GM19043 (cell line): ENCODE results near the gene ZNF77.
"Not testable (repeated sequence)": the region's sequence is repeated elsewhere in the genome, so short reads cannot be mapped to it uniquely, and the experiment has no call there.

Experiments used
- ATAC-seq: cut with Tn5 transposase; IDR thresholded peaks from one replicate; pipeline ENCODE4 v1.9.1; 2021; ENCODE audit warnings: low read depth; ENCODE audit not compliant: unreplicated experiment

The ZNF77 gene

DNA sequence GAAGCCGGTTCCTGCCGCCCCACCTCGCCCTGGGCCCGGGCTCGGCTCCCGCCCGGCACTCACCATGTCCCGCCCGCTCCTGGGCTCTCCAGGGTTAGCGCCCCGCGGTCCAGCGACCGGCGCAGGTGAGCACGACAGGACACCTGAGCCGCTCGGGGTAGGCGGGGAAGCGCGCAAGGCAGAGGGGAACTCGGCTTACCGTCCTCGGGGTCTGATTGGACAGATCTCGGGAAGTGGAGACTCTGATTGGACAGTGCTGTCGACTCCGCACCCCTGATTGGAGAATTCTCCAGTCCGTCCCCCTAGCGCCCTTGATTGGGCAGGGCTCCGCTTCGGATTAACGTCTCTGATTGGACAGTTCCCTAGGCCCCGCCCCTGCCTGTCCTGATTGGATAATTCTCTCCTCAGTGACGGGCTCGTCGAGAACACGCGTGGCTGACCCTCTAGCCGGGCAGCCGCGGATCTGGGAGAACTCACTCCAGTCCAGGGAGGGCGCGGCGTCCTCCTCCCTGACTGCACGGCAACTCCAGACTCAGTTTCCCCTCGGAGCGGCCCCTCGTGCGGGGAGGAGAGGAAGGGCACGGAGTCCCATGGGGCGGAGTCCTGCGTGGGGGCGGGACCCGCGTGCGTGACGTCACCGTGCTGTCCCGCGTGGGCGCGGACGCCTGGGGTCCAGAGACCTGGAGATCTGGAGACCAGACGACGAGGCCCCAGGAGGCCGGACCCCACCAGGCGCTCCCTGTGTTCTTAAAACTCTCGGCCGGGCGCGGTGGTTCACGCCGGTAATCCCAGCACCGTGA lies at the start of gene ZNF77:
Gene ZNF77 (minus strand): TSS at position 197 of the 800 bp plus-strand sequence. CDS start 131 bp downstream, at position 66.
- peak; percentile 93 for ATAC-seq

DNA sequence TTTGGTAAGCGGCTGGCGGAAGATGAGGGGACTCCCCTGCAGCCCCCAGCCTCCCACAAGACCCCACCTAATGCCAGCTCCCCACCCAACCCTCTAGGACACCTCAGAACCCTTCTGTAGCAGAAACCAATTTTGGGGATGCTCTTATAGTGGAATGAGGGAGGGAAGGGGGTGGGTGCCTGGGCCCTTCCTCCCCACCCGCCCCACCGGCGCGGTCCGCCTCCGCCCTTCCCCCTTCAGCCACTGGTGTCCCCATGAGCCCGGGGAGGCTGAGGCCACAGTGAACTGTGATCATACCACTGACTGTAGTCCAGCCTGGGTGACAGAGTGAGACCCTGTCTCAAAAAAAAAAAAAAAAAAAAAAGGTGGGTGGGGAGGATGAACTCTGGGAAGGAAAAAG lies 48.8 kb upstream of the ZNF77 start:
- ATAC-seq, result no peak

DNA sequence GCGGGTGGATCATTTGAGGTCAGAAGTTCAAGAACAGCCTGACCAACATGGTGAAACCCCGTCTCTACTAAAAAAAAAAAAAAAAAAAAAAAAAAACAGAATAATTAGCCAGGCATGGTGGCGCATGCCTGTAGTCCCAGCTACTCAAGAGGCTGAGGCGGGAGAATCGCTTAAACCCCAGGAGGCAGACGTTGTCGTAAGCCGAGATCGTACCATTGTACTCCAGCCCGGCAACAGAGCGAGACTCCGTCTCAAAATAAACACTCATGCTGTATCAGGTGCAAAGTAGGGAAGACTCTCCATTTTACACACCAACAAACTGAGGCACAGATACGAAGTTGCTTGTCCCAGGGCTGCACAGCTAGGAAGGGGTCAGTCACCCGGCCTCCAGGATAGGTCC lies 48.2 kb upstream of the ZNF77 start:
- ATAC-seq, result no peak

DNA sequence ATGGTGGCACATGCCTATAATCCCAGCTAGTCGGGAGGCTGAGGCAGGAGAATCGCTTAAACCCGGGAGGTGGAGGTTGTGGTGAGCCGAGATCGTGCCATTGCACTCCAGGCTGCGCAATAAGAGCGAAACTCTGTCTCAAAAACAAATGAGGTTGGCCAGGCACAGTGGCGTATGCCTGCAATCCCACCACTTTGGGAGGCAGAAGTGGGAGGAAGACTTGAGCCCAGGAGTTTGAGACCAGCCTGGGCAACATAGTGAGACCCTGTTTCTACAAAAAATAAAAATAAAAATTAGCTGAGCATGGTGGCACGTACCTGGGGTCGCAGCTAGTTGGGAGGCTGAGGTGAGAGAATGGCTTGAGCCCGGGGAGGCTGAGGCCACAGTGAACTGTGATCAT lies 47.6 kb upstream of the ZNF77 start:
- ATAC-seq, result not testable (repeated sequence)

DNA sequence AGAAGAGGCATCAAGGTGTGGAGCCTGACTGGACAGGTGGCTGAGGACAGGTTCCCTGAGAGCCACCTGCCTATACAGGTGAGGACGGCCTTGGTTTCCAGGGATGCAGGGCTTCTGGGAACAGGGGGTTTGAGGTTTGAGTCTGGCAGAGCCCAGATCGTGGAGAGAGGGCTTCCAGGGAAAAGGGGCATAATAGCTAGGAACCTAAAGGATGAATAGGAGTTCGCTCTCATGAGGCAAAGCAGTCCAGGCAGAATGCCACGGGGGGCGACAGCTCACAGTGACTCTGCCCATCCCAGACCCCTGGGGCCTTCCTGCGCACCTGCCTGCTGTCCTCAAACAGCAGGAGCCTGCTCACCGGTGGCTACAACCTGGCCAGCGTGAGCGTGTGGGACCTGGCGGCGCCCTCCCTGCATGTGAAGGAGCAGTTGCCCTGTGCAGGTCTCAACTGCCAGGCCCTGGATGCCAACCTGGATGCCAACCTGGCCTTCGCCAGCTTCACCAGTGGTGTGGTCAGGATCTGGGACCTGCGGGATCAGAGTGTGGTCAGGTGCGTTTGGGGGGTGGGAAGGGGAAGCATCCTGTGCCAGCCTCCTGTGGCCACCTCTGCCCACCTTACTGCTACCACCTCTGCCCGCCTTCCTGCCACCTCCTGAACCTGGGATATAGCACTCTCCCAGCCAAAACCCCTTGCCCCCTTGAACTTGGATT lies 44.6 kb upstream of the ZNF77 start:
- ATAC-seq, result no peak

DNA sequence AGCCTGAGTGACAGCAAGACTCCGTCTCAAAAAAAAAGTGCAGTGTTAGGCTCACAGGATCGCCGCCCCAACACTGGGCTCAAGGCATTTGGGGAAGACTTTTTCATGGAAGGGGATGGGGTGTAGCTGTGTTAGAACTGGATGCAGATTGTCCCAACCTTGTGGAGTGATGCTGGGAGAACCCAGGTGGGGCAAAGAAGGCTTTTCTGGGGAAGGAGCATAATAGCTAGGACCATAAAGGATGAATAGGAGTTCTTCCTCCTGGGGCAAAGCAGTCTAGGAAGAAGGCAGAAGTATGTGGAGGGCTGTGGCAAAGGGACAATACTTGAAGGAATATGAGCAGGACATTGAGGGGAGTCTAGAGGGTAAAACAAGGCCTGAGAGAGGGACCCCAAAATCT lies 43.8 kb upstream of the ZNF77 start:
- ATAC-seq, result no peak

DNA sequence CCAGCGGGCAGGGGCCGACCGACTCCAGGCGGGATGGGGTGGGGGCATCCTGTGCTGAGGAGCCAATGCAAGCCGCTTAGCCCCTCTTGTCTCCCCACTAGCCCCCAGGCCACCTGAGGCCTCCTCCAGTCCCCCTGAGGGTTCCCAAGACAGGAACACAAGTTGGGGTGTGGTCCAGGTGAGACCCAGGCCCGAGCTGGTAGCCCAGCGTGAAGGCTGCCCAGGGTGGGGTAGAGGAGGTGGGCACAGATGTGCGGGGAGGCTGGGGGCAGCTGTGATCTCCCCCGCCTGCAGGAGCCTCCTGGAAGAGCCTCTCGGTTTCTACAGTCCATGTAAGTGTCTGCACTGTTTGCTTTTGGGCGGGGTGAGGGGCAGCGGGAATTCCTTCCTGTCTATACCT lies 43.0 kb upstream of the ZNF77 start:
- no peak for ATAC-seq

DNA sequence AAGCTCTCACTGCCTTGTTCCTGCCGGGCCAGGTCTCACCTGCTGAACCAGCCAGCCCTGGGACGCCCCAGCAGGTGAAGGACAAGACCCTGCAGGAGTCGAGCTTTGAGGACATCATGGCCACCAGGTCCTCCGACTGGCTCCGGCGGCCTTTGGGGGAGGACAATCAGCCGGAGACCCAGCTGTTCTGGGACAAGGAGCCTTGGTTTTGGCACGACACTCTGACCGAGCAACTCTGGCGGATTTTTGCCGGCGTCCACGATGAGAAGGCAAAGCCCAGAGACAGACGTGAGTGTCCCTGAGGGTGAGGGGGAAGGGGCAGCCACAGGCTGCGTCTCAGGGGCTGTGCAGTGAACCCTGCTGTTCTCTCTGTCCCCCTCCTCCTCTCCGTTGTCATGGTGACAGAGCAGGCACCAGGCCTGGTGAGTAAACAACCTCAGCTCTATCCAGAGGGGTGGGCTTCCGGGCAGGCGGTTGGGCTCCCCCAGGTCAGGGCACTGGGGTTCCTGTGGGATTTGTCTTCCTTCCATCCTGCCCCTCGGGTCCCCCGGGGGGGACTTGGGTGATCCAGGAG lies 42.3 kb upstream of the ZNF77 start:
- no peak for ATAC-seq

DNA sequence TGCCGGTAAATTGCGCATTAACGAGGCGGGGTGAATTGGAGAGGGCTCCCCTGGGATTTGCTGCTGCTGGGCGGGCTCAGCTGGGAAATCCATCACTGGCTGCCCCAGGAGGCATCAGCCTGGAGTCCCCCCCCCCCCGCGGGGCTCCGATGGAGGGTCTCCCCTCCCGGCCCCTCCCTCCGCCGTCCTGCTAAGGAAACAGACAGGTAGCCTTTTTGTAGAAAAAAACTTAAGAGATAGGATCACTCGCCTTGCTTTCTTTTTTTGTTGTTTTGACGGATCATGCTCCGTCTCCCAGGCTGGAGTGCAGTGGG lies 39.4 kb upstream of the ZNF77 start:
- no peak for ATAC-seq

DNA sequence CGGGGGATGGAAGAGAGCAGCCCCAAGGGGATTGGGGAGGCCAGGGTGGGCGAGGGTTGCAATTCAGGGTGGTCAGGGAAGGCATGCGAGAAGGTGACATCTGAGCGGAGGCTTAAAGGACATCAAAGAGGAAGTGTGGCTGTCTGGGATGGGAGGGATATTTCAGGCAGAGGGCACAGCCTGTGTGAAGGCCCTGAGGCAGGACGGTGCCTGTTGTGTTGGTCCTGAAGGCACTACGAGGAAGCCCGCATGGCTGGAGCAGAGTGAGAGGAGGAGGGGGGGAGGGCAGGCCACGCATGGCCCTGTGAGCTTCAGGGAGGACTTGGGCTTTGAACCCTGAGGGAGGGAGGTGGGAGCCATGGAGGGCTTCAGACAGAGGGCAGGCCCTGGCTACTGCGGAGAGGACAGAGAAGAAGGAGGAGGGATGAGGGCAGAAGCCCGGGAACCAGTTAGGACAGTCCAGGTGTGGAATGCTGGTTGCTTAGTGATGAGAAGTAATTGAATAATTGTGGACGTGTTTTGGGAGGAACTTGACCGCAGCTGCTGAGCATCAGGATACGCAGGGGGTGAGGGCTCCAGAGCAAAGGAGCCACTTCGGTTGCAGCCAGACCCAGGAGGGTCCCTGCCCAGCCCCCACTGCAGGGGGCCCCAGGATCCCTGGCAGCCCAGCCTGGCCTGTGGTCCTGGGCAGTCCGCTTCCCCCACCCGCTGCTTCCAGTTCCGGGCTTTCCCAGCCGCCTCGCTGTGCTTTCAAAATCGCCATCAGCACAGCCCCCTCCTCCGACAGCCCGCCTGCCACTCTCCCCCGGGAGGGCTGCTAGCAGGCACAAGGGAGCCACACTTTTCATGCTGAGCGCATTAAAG lies 38.8 kb upstream of the ZNF77 start:
- ATAC-seq, result no peak

DNA sequence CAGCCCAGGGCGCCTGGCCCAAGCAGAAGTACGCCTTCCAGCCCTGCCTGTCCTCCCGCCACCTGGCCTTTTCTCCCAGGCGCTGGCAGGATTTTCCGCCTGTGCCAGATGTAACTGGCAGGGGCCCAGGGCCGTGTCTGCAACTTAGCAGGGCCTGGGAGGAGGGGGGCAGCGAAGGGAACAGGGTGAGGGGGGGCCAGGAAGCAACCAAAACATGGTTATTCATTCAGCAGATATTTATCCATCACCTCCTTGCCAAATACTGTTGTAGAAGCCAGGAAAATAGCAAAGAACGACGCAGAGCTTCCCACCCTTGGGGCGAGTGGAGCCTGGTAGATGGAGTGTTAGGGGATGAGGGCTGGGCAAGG lies 38.2 kb upstream of the ZNF77 start:
- ATAC-seq, result no peak

DNA sequence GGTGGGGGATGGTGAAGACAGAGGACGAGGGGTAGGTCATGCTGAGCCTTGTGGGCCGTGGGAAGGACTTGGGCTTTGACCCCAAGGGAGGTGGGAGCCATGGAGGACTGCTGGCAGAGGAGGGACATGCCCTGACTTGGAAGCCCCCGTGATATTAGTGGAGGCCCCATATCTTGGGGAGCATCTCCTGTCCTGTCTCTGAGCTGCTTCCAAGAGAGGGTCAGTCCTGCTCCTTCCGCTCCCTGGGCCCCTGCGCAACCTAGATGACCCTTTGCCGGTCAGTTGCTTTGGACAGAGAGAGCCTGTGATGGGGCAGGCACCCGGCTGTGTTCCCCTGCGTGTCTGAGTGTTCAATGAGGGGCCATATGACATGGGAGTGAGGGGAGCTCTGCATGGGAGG lies 37.8 kb upstream of the ZNF77 start:
- no peak for ATAC-seq

DNA sequence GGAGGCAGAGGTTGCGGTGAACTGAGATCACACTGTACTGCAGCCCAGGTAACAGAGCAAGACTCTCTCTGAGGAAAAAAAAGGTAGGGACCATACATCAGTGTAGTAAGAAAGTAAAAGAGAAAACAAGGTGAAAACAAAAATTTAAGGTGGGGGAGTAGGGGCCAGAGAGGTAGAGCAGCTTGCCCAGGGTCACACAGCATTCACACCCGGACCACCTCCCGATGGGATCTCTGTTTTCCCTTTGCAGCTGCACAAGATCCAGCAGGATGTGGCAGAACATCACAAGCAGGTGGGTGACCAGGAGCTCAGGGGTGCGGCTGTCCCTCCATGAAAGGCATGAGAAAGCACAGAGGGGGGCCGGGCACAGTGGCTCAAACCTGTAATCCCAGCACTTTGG lies 37.1 kb upstream of the ZNF77 start:
- no peak for ATAC-seq

DNA sequence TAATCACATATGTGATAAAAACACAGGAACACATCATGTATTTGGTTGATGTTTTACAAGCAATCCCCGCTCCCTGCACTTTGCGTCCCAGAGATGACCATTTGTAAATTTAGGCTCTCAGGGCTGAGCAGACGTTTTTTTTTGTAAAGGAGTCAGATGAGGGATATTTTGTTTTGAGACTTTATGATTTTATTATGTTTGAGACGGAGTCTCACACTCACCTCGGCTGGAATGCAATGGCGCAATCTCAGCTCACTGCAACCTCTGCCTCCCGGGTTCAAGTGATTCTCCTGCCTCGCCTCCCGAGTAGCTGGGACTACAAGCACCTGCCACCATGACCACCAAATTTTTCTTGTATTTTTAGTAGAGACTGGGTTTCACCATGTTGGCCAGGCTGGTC lies 34.0 kb upstream of the ZNF77 start:
- ATAC-seq, result no peak

DNA sequence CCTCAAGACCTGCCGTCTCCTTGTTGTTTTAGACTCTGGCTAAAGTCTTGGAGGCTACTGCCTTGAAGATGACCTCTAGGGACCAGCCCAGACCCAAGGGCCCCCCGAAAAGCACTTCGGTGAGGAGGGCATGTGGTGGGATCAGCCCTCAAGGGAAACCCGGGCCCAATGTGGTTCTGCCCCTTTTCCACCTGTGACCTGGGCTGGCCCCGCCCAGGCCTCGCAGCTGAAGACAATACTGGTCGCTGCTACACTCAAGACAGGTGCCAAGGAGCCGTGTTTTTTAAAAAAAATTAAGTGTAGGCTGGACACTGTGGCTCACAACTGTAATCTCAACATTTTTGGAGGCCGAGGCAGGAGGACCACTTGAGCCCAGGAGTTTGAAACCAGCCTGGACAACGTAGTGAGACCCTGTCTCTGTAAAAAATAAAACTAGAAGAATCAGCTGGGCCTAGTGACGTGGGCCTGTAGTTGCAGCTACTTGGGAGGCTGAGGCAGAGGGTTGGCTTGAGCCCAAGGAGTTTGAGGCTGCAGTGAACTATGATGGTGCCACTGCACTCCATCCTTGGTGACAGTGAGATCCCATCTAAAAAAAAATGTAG lies 33.5 kb upstream of the ZNF77 start:
- no peak for ATAC-seq

DNA sequence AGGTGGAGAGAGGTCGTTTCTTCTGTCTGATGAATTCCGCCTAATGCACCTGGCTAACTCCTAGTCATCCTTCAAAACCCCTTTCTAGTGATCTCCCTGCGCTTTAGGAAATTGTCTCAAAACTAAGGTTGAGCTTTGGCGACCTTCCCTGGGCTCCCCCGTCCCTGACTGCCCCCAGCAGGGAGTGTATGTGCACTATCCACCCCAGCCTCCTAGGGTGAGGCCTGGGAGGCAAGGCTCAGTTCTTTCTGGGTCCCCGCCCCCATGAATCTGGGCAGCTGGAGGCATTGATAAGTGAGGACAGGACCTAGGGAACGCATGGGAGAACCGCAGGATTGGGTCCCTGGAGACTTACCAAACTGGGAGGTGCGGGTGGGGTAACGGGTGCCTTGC lies 33.0 kb upstream of the ZNF77 start:
- ATAC-seq, result no peak

DNA sequence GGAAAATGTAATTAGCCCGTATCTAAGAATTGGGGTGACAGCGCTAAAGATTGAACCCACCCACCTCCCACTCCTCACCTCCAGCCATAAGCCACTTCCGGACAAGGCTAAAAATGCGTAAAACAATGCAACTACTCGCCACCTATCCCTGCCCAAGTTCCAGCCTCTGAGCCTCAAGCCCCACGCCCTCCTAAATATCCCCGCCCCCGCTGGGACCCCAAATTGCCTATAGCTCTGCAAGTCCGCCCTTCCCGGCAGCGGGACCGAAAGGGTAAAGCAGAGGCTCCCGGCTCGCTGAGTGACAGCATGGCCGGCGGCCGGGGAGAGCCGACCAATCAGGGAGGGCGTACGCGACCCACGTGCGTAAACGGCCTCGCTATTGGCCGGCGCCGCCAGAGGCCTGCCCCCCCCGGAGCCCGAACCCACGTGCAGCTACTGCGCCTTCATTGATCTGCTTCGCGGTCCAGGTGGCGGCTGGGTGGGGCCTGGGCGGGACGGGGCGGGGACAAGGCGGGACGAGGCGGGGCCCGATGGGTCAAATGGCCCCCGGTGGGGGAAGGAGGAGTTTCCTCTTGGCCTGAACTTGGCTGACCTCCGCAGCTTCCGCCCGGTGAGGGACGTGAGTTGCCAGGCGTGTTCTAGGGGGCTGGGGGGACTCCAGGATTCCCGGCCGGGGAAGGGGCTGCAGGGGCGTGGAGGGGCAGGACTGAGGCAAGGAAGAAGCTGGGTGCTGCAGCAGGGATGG lies 32.4 kb upstream of the ZNF77 start, which contains the start of gene TLE6:
Gene TLE6 (plus strand): TSS at position 564 of the 745 bp plus-strand sequence. CDS start 670 bp downstream, outside the sequence.
- ATAC-seq, result peak; percentile 91

DNA sequence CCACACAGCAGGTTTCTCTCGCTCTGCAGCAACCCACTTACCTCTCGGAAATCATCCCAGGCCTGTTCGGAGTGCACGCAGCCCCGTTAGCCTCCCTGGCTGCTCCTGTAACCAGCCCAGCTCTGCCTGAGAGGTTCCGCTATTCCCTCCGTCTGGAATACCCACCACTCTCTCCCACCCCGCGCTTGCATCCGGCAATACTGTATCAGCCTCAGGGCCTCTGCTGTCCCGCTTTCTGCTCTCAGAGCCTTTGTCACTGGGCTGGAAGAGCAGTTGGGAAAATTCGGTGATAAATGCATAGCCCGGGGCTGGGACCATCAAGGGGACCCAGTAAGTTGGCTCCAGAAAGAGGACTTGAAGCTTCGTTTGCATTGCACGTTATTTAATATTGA lies 31.8 kb upstream of the ZNF77 start:
- ATAC-seq, result no peak

DNA sequence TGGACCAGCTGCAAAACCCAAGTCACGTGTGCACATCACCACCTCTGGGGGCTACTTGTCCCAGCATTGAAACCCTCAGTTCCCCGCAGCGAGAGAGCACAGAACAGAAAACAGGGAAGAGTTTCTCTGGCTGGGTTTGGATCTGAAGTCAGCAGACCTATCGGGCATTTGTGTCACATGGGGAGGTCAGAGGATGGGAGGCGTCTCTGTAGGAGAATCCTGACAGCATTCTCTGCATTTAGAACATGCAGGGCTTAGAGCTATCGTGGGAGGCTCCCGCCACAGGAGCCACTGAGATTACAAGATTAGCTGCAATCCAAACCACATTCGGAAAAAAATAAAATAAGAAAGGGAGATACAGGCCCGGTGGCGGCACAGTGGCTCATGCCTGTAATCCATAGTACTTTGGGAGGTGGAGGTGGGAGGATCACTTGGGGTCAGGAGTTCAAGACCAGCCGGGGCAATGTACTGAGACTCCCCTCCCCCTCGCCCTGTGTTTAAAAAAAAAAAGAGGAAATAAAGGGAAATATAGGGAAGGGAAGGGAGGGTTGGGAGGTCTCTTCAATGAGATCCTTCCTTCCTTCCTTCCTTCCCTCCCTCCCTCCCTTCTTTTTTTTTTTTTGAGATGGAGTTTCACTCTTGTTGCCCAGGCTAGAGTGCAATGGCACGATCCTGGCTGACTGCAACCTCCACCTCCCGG lies 29.7 kb upstream of the ZNF77 start:
- no peak for ATAC-seq
